Skeletal muscle satellite cell (primary cell): ENCODE data around the gene PDE6H.

Experiments
- H3K27me3 ChIP-seq: 2 replicates; pipeline ENCODE4 v1.7.0; 2013; ENCODE audit warnings: low read length; ENCODE audit not compliant: control insufficient read depth, insufficient read depth
- H3K36me3 ChIP-seq: 2 replicates; pipeline ENCODE4 v1.7.0; 2013; ENCODE audit warnings: mild to moderate bottlenecking, control low read depth, low read length; ENCODE audit not compliant: insufficient read depth
- H3K4me1 ChIP-seq: 2 replicates; pipeline ENCODE4 v1.7.0; 2013; ENCODE audit warnings: low read length; ENCODE audit not compliant: control insufficient read depth, insufficient read depth
- H3K4me2 ChIP-seq: 2 replicates; pipeline ENCODE4 v1.7.0; 2013; ENCODE audit warnings: mild to moderate bottlenecking, low read length
- H3K4me3 ChIP-seq: 2 replicates; pipeline ENCODE4 v1.7.0; 2013; ENCODE audit warnings: low read length
- H3K9ac ChIP-seq: 2 replicates; pipeline ENCODE4 v1.7.0; 2013; ENCODE audit warnings: mild to moderate bottlenecking, low read depth, low read length, moderate library complexity
- H3K9me3 ChIP-seq: replicated peaks from 2 replicates; pipeline ENCODE4 v1.7.0; 2013; ENCODE audit warnings: mild to moderate bottlenecking, control low read depth, low read length

The PDE6H gene

DNA sequence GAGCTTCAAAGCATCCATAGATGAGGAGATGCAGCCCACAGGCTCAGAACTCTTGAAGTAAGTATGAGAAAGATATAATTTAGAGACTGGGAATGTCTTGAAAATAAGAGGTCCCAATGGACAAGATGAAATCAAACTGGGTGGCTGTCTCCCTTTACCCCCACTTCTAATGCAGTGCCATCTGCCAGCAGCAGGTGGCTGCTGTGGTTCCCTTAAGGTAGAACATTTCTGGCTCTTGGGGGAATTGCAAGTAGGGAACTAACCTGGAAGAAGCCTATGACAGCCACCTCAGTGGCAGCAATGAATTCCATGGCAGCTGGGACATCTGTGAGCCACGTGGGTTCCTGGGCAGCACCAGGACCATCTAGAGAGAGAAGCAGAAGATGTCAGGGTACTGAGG, 35.2 kb upstream of the PDE6H start:
- H3K4me1 ChIP-seq, result no peaks in the 10 kb centered on the region
- H3K9me3 ChIP-seq, result no peaks in the 10 kb centered on the region
- H3K4me3 ChIP-seq, result no peak overlapping the region
- no peaks in the 10 kb centered on the region for H3K36me3 ChIP-seq
- H3K9ac ChIP-seq, result no peak overlapping the region
- H3K4me2 ChIP-seq, result no peak overlapping the region
- no peaks in the 10 kb centered on the region for H3K27me3 ChIP-seq

DNA sequence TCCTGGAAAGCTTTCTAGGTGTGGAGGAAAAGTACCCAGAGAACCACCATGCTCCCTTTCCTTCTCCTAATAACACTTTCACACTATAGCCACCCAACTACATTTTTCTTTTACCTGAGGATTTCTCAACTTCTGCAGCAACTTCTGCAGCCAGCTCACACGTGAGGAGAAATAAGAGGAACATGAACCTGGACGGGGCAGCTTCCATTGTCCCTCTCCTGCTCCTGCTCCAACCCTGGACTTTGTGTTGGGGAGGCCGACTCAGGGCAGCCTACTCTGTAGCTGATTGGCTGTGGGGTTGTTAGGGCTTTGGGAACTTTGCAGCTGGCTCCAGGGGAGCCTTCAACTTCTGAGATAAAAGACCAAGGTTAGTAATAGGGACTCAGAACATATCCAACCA, 34.5 kb upstream of the PDE6H start, which contains the start of gene ERP27:
TSS of gene ERP27 (minus strand) at position 237 of the 400 bp plus-strand sequence. CDS start at position 208, 29 bp downstream.
- H3K4me2 ChIP-seq, result no peak within 1 kb of the TSS
- no peak within 1 kb of the TSS for H3K4me3 ChIP-seq
- H3K9ac ChIP-seq, result no peak within 1 kb of the TSS

DNA sequence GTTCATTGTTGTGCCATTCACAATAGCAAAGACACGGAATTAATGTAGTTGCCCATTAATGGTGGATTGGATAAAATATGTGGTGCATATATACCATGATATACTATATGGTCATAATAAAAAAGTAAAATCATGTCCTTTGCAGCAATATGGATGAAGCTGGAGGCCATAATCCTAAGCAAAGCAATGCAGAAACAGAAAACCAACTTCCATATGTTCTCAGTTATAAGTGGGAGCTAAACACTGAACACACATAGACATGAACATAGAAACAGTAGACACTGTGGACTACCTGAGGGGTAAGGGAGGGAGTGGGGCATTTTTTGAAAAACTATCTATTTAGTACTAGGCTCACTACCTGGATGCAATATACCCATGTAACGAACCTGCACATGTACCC, 31.5 kb upstream of the PDE6H start:
- no peak overlapping the region for H3K9ac ChIP-seq
- H3K4me1 ChIP-seq, result peaks cover 4% of the 10 kb centered on the region
- H3K9me3 ChIP-seq, result no peaks in the 10 kb centered on the region
- no peaks in the 10 kb centered on the region for H3K36me3 ChIP-seq
- no peaks in the 10 kb centered on the region for H3K27me3 ChIP-seq
- H3K4me2 ChIP-seq, result no peak overlapping the region
- no peak overlapping the region for H3K4me3 ChIP-seq

More for the DNA sequence above, 34.5 kb upstream of the PDE6H start, which contains the start of gene ERP27:
- H3K4me1 ChIP-seq, result no peaks in the 10 kb centered on the region
- H3K36me3 ChIP-seq, result no peaks in the 10 kb centered on the region
- no peaks in the 10 kb centered on the region for H3K9me3 ChIP-seq
- no peaks in the 10 kb centered on the region for H3K27me3 ChIP-seq

DNA sequence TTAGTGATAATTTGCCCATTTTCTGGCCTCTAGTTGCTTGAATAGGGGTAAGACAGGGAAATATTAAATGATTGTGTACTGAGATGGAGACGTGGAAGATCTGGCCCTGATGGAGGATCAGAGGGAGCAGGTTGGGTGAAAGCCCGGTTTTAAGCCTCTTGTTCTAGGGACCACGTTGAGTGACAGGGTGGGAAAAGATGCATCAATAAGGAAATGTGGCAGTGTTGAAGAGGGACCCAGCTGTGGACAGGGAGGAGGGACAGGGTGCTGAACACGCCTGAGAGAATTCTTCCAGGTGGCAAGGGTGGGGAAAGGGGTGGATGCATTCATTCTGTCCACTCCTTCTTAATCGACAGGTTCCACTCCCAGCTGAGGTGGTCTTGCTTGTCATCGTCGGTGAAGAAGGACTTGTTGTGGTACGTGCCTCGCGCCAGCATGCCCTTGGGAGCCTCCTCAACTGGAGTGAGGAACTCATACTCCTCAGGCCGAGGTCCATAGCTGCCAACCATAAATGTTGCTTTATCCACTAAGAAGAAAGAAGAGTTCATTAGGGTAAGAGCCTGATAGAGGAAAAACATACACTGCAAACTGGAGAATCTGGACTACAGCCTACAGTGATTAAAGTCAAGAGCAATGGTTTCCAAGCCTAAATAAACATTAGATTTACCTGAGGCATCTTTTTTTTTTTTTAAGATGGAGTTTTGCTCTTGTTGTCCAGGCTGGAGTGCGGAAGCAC, 30.5 kb upstream of the PDE6H start:
- H3K4me1 ChIP-seq, result peaks cover 14% of the 10 kb centered on the region

DNA sequence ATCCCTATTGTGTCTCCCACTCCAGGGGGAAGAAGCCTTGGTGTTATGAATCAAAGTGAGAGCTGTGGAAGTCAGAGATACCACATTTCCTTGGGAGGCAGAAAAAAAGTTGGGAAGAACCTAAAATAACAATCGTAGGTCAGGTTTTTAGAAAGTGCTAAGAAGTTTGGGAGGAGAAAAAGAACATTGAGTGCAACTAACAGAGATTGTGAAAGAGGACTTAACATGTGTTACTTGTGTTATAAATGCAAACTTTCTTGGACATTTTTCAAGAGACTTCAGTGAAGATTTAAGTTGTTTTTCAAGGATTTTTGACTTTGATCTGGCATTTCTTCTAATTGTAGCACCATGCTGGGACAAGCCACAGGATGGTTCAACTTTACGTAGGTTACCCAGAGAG, 26.7 kb upstream of the PDE6H start:
- no peaks in the 10 kb centered on the region for H3K36me3 ChIP-seq

More for the DNA sequence above, 30.5 kb upstream of the PDE6H start:
- H3K27me3 ChIP-seq, result no peaks in the 10 kb centered on the region
- no peak overlapping the region for H3K4me2 ChIP-seq
- no peaks in the 10 kb centered on the region for H3K36me3 ChIP-seq
- H3K9ac ChIP-seq, result no peak overlapping the region
- H3K9me3 ChIP-seq, result no peaks in the 10 kb centered on the region
- H3K4me3 ChIP-seq, result no peak overlapping the region

DNA sequence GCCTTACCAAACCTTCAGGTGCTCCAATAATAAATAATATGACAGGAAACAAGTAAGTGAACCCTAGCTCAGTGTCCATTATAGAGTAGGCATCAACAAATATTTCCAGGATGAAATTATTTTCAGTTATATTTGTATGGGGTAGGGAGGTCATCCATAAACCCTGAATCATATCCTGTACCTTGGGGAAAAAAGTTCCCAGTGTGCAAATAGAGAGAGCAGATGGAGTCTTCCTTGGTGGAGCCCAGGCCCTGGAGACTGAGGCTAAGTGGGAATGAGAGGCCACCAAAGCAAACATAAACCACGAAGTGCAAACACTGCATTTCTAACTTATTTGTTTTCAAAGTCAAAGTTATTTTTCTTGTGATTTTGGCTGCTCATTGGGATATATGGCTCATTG, 26.0 kb upstream of the PDE6H start:
- Histone ChIP-seq H3K9ac (no peak overlapping the region), H3K4me2 (no peak overlapping the region), H3K4me1 (peaks cover 47% of the 10 kb centered on the region), H3K9me3 (no peaks in the 10 kb centered on the region), H3K36me3 (no peaks in the 10 kb centered on the region), H3K27me3 (no peaks in the 10 kb centered on the region), H3K4me3 (no peak overlapping the region)

More for the DNA sequence above, 26.7 kb upstream of the PDE6H start:
- Histone ChIP-seq H3K4me3 (no peak overlapping the region), H3K4me1 (peaks cover 40% of the 10 kb centered on the region), H3K9ac (no peak overlapping the region), H3K27me3 (no peaks in the 10 kb centered on the region), H3K9me3 (no peaks in the 10 kb centered on the region), H3K4me2 (no peak overlapping the region)

DNA sequence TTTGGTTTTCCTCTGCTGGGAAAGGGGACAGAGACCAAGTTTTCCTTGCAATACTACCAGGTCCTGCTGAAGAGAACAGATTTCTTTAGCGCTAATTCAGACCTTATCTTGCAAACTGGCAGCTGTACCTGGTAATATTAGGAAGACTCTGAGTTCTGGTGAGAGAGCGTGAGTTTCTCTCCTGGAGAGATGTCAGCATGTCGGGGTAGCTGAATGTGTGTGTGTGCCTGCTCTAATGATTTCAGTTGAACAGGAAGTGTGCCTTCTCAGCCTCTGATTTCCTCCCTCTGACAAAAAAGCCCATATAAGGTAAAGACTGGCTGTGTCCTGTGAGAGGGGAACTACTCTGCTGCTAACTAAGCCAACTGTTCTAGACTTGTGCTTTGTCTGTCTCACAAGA, 24.2 kb upstream of the PDE6H start:
- H3K9ac ChIP-seq, result peak overlapping the region; percentile 75
- H3K27me3 ChIP-seq, result no peaks in the 10 kb centered on the region
- peak overlapping the region; percentile 39 for H3K4me3 ChIP-seq
- H3K4me2 ChIP-seq, result peak overlapping the region; percentile 59
- no peaks in the 10 kb centered on the region for H3K36me3 ChIP-seq
- H3K4me1 ChIP-seq, result peaks cover 56% of the 10 kb centered on the region
- H3K9me3 ChIP-seq, result no peaks in the 10 kb centered on the region

DNA sequence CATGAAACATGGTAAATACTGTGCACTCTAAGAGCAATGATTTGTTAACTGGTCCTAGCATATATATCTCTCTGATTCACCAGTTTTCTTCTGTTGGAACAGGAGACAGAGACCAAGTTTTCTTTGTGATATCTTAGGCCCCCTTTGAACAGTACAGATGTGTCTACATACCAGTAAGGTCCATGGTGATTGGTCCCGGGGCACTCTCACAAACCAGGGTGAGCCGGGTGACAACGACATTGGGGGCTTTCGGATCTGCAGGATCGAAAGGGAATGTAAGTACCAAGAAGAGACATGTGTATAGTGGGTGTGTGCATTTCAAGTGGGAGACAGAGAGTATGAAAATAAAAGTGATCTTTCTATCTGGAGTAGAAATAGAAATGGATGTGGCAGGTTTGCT, 23.2 kb upstream of the PDE6H start:
- H3K9ac ChIP-seq, result no peak overlapping the region
- H3K4me2 ChIP-seq, result no peak overlapping the region
- H3K27me3 ChIP-seq, result no peaks in the 10 kb centered on the region
- no peak overlapping the region for H3K4me3 ChIP-seq
- no peaks in the 10 kb centered on the region for H3K36me3 ChIP-seq
- no peaks in the 10 kb centered on the region for H3K9me3 ChIP-seq
- H3K4me1 ChIP-seq, result peaks cover 56% of the 10 kb centered on the region

DNA sequence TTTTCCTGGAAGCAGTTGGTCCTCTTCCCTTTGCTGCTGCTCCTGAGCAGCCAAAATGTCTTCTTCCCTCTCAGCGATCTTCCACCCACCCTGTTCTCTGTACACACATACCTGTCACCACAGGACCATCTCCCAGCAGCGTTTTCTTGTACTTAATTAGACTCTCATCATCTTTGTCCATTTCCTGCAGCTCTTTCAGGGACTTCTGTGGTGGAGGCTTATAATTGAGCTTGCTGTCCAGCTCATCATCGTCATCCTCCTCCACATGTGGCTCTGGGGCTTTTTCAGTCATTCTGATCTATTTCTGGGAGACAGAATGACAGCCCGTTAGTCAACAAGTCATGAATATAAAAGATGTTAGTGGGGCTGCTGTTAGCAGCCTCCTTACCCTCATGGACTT, 22.4 kb upstream of the PDE6H start:
- peaks cover 56% of the 10 kb centered on the region for H3K4me1 ChIP-seq
- H3K4me3 ChIP-seq, result no peak overlapping the region
- H3K27me3 ChIP-seq, result no peaks in the 10 kb centered on the region
- no peaks in the 10 kb centered on the region for H3K36me3 ChIP-seq
- H3K9ac ChIP-seq, result no peak overlapping the region
- no peaks in the 10 kb centered on the region for H3K9me3 ChIP-seq
- no peak overlapping the region for H3K4me2 ChIP-seq

DNA sequence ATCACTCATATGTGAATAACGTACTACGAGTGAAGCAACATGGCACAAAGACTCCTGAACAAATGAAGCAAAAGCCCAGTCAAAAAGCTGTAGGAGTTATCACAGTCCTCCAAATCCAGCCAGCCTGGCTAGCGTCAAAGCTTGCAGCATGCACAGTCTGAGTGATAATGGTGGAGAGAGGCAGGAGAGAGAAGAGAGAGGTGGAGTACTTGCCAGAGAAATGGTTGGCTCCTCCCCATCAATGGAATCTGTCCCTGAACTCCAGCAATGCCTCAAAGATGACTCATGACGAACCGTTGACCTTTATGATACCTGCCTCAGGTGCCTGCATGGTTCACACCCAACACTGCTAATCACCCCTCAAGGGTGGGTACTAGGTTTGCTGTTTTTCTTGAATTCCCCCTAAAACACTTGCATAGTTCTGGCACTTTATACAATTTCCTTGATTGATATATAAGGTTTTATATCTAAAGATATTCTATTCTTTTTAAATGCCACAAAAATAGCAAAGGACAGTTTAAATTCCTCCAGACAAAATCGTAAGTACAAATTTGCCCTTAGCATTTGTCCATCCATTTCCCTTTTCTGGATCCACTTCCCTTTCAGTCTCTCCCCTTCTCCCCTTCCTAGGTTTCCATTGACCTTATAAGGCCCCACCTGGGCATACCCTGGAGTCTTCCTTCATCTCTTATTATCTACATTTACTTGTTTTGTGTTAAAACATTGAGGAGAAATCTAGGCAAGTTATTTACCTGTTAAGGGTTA, 21.7 kb upstream of the PDE6H start:
- peak overlapping the region; percentile 56 for H3K9ac ChIP-seq
- peaks cover 55% of the 10 kb centered on the region for H3K4me1 ChIP-seq

DNA sequence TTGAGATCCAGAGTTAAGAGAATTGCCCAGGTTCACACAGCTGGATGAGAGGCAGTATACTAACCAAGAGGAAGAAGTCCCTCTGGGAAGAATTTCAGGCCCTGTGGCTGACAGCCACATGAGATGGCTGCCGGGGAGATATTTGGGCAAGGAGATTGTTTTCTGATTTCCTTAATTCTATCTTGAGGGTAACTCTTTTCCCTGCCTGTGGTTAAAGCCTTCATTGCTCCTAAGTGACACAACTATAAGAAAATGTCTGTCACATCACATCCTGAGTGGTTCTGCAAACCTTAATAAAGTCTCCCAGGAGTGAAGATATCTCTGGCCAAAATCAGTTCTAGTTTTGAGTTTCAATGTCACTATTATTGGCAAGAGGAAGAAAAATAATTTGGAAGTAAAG, 21.0 kb upstream of the PDE6H start:
- H3K4me2 ChIP-seq, result peak overlapping the region; percentile 8
- H3K9ac ChIP-seq, result peak overlapping the region; percentile 56
- no peaks in the 10 kb centered on the region for H3K27me3 ChIP-seq
- no peak overlapping the region for H3K4me3 ChIP-seq
- no peaks in the 10 kb centered on the region for H3K36me3 ChIP-seq
- H3K9me3 ChIP-seq, result no peaks in the 10 kb centered on the region
- peaks cover 48% of the 10 kb centered on the region for H3K4me1 ChIP-seq

More for the DNA sequence above, 21.7 kb upstream of the PDE6H start:
- Histone ChIP-seq H3K27me3 (no peaks in the 10 kb centered on the region), H3K36me3 (no peaks in the 10 kb centered on the region), H3K4me2 (no peak overlapping the region), H3K4me3 (no peak overlapping the region), H3K9me3 (no peaks in the 10 kb centered on the region)
